ENCODE results near the gene SYTL5.

SYTL5 gene

GRCh38 chrX:38089173-38089982, 83.0 kb downstream of the SYTL5 start:
- Mint-ChIP-seq H3K9me3 (no peaks in the 10 kb centered on the region), H3K27ac (no peak overlapping the region), H3K4me1 (ENCODE audit: low read depth) (no peaks in the 10 kb centered on the region), H3K4me3 (no peak overlapping the region), H3K36me3 (ENCODE audit: low read depth) (no peaks in the 10 kb centered on the region), H3K27me3 (peaks cover 44% of the 10 kb centered on the region)
- DNase-seq, result no peak

DNA sequence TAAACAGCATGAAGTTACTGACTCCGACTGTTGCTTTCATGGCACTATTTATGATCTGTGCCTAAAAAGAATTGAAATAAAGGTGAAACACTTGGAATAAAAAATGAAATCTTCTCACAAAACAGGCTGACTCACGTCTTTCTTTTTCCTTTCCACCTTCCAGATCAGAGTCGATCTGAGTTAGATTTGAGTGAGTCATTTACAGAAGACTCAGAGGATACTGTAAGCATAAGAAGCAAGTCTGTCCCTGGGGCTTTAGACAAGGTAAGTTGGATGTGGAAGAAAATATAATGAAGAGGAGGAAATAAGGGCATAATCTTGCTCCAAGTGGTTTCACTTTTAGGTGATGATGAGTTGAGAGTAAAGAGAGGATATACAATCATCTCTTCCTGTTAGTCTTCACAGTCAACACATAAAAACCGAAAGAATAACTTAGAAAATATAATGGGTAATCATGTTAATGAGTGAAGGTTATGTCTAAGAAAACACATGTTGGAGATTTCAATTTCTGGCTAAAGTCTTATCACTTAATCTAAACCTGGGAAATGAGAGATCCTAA, 89.7 kb downstream of the SYTL5 start:
- H3K36me3 Mint-ChIP-seq (ENCODE audit: low read depth), result no peaks in the 10 kb centered on the region
- H3K4me1 Mint-ChIP-seq (ENCODE audit: low read depth), result no peaks in the 10 kb centered on the region
- H3K9me3 Mint-ChIP-seq, result peaks cover 11% of the 10 kb centered on the region
- H3K27ac Mint-ChIP-seq, result no peak overlapping the region
- peaks cover 17% of the 10 kb centered on the region for H3K27me3 Mint-ChIP-seq
- no peak overlapping the region for H3K4me3 Mint-ChIP-seq
- DNase-seq, result no peak

DNA sequence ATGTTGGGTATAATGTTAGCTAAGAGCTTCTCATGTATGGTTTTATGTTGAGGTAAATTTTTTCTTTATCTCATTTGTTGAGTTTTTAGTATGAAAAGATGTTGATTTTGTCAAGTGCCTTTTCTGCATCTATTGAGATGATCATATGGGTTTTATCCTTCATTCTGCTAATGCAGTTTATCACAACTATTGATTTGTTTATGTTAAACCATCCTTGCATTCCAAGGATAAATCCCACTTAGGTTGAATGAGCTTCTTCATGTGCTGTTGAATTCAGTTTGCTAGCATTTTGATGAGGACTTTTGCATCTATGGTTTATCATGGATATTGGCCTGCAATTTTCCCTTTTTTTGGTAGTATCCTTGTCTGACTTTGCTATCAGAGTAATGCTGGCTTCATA, 93.3 kb downstream of the SYTL5 start:
- H3K9me3 Mint-ChIP-seq, result peaks cover 11% of the 10 kb centered on the region
- H3K4me3 Mint-ChIP-seq, result no peak overlapping the region
- H3K27ac Mint-ChIP-seq, result no peak overlapping the region
- H3K4me1 Mint-ChIP-seq (ENCODE audit: low read depth), result no peaks in the 10 kb centered on the region
- DNase-seq, result no peak
- peaks cover 23% of the 10 kb centered on the region for H3K27me3 Mint-ChIP-seq
- no peaks in the 10 kb centered on the region for H3K36me3 Mint-ChIP-seq (ENCODE audit: low read depth)

GRCh38 chrX:38102240-38102639, 95.9 kb downstream of the SYTL5 start:
- no peak overlapping the region for H3K4me3 Mint-ChIP-seq
- no peak overlapping the region for H3K27ac Mint-ChIP-seq
- H3K4me1 Mint-ChIP-seq (ENCODE audit: low read depth), result no peaks in the 10 kb centered on the region
- peaks cover 40% of the 10 kb centered on the region for H3K27me3 Mint-ChIP-seq
- H3K36me3 Mint-ChIP-seq (ENCODE audit: low read depth), result no peaks in the 10 kb centered on the region
- no peak for DNase-seq
- H3K9me3 Mint-ChIP-seq, result peaks cover 11% of the 10 kb centered on the region

DNA sequence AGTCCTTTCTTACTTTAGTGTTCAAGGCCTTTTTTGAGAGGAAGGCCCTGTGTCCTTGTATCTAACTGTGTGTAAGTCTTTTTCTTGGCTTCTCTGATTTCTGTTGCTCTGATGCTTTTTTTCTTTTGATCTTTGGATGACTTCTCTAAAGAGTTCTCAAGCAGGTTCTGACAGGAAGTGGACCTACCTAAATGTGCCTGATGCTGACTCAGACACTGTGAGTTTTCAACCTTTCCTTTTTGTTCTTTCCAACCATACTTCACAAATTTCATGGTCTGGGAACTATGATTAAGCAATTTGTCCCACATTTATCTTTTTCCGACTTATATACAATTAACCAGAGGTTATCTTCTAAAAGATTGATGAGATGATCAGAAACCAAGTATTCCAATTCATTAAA, 96.5 kb downstream of the SYTL5 start:
- Mint-ChIP-seq H3K9me3 (peaks cover 11% of the 10 kb centered on the region), H3K4me3 (no peak overlapping the region), H3K27me3 (peaks cover 42% of the 10 kb centered on the region), H3K27ac (no peak overlapping the region), H3K4me1 (ENCODE audit: low read depth) (no peaks in the 10 kb centered on the region), H3K36me3 (ENCODE audit: low read depth) (no peaks in the 10 kb centered on the region)
- DNase-seq, result no peak

GRCh38 chrX:38103857-38104812, 97.8 kb downstream of the SYTL5 start:
- no peak for DNase-seq
- Mint-ChIP-seq H3K27ac (no peak overlapping the region), H3K4me3 (no peak overlapping the region), H3K9me3 (peaks cover 5% of the 10 kb centered on the region), H3K4me1 (ENCODE audit: low read depth) (no peaks in the 10 kb centered on the region), H3K36me3 (ENCODE audit: low read depth) (no peaks in the 10 kb centered on the region), H3K27me3 (peaks cover 45% of the 10 kb centered on the region)

DNA sequence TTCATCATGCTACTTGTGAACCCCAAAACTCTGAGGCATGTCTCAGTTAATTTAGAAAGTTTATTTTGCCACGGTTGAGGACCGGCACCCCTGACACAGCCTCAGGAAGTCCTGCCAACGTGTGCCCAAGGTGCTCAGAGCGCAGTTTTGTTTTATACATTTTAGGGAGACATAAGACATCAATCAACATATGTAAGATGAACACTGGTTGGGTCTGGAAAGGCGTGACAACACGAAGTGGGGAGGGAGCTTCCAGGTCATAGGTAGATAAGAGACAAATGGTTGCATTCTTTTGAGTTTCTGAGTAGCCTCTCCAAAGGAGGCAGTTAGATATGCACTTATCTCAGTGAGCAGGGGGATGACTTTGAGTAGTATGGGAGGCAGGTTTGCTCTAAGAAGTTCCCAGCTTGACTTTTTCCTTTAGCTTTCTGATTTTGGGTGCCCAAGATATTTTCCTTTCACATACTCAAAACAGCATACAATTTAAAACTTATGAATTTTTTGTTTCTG, 98.9 kb downstream of the SYTL5 start:
- Mint-ChIP-seq H3K36me3 (ENCODE audit: low read depth) (no peaks in the 10 kb centered on the region), H3K27ac (no peak overlapping the region), H3K27me3 (peaks cover 48% of the 10 kb centered on the region), H3K4me1 (ENCODE audit: low read depth) (no peaks in the 10 kb centered on the region), H3K4me3 (no peak overlapping the region), H3K9me3 (peaks cover 4% of the 10 kb centered on the region)
- DNase-seq, result no peak

- Mint-ChIP-seq H3K27ac (no peak overlapping the region), H3K9me3 (no peaks in the 10 kb centered on the region), H3K4me1 (ENCODE audit: low read depth) (no peaks in the 10 kb centered on the region), H3K4me3 (no peak overlapping the region), H3K27me3 (peaks cover 51% of the 10 kb centered on the region), H3K36me3 (ENCODE audit: low read depth) (no peaks in the 10 kb centered on the region)
- DNase-seq, result no peak
These were observed 100.8 kb downstream of the SYTL5 start for GRCh38 chrX:38106991-38107655.

GRCh38 chrX:38108364-38108763, 102.0 kb downstream of the SYTL5 start:
- Mint-ChIP-seq H3K9me3 (no peaks in the 10 kb centered on the region), H3K27me3 (peaks cover 42% of the 10 kb centered on the region), H3K36me3 (ENCODE audit: low read depth) (no peaks in the 10 kb centered on the region), H3K4me1 (ENCODE audit: low read depth) (no peaks in the 10 kb centered on the region), H3K27ac (no peak overlapping the region), H3K4me3 (no peak overlapping the region)
- DNase-seq, result no peak

GRCh38 chrX:38109042-38109898, 102.9 kb downstream of the SYTL5 start:
- DNase-seq, result no peak
- Mint-ChIP-seq H3K4me1 (ENCODE audit: low read depth) (no peaks in the 10 kb centered on the region), H3K36me3 (ENCODE audit: low read depth) (no peaks in the 10 kb centered on the region), H3K9me3 (no peaks in the 10 kb centered on the region), H3K27me3 (peaks cover 46% of the 10 kb centered on the region), H3K4me3 (no peak overlapping the region), H3K27ac (no peak overlapping the region)

- Mint-ChIP-seq H3K27me3 (peaks cover 40% of the 10 kb centered on the region), H3K9me3 (no peaks in the 10 kb centered on the region), H3K4me3 (no peak overlapping the region), H3K36me3 (ENCODE audit: low read depth) (no peaks in the 10 kb centered on the region), H3K27ac (no peak overlapping the region), H3K4me1 (ENCODE audit: low read depth) (no peaks in the 10 kb centered on the region)
- no peak for DNase-seq
These were observed 103.9 kb downstream of the SYTL5 start for GRCh38 chrX:38110231-38110630.

GRCh38 chrX:38111196-38111595, 104.8 kb downstream of the SYTL5 start:
- Mint-ChIP-seq H3K9me3 (no peaks in the 10 kb centered on the region), H3K4me3 (no peak overlapping the region), H3K27me3 (peaks cover 39% of the 10 kb centered on the region), H3K27ac (no peak overlapping the region), H3K4me1 (ENCODE audit: low read depth) (no peaks in the 10 kb centered on the region), H3K36me3 (ENCODE audit: low read depth) (no peaks in the 10 kb centered on the region)
- DNase-seq, result no peak

- no peaks in the 10 kb centered on the region for H3K4me1 Mint-ChIP-seq (ENCODE audit: low read depth)
- no peak for DNase-seq
- H3K9me3 Mint-ChIP-seq, result no peaks in the 10 kb centered on the region
- no peak overlapping the region for H3K4me3 Mint-ChIP-seq
- no peak overlapping the region for H3K27ac Mint-ChIP-seq
- no peaks in the 10 kb centered on the region for H3K36me3 Mint-ChIP-seq (ENCODE audit: low read depth)
- H3K27me3 Mint-ChIP-seq, result peaks cover 36% of the 10 kb centered on the region
These were observed 106.2 kb downstream of the SYTL5 start for GRCh38 chrX:38112566-38112965.

All from activated T-cell treated with anti-CD3 and anti-CD28 coated beads, Interleukin-2, amount 50 U/mL, for 24 hours (primary cell).